Measurements from ENCODE around the gene TBX15.

DNA sequence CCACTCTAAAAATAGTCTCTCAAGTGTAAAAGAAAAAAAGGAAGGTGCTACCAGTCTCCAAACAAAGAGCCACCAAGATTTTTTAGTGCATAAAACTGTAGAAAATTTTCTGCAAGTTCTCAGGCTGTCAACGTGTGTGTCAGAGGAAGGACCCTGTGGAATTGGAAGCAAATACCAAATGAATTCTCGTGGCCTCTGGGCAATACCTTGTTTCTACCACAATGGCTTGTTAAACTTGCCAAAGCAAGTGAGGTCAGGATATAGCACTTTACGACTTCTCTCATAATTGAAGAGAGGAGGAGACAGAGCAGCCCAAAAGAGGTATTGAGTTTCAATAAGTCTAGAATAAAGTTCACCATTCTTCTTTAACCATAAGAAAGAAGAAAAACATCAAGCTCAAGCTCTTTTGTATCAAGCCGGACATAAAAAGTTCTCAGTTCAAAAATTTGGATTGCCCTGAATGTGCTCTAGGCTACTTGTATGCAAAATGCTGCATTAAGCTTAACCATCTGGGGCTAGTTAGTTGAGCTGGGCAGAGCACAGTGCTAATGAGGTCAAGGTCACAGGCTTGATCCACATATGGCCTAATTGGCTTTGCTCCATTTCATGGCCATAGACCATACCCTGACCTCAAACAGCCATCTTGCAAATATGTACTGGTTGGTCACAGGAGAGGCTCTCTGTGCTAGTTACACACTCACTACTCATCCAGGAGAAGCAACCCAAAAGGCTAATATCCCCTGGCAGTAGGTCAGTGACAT lies 60.5 kb downstream of the TBX15 start:
- TF ChIP-seq, protein P1, sequence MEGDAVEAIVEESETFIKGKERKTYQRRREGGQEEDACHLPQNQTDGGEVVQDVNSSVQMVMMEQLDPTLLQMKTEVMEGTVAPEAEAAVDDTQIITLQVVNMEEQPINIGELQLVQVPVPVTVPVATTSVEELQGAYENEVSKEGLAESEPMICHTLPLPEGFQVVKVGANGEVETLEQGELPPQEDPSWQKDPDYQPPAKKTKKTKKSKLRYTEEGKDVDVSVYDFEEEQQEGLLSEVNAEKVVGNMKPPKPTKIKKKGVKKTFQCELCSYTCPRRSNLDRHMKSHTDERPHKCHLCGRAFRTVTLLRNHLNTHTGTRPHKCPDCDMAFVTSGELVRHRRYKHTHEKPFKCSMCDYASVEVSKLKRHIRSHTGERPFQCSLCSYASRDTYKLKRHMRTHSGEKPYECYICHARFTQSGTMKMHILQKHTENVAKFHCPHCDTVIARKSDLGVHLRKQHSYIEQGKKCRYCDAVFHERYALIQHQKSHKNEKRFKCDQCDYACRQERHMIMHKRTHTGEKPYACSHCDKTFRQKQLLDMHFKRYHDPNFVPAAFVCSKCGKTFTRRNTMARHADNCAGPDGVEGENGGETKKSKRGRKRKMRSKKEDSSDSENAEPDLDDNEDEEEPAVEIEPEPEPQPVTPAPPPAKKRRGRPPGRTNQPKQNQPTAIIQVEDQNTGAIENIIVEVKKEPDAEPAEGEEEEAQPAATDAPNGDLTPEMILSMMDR (IDR thresholded peaks at IDR 0.05) = no peak
- TF ChIP-seq POLR2A (IDR thresholded peaks at IDR 0.05) = no peak
